ENCODE results near the gene JAG2.

DNA sequence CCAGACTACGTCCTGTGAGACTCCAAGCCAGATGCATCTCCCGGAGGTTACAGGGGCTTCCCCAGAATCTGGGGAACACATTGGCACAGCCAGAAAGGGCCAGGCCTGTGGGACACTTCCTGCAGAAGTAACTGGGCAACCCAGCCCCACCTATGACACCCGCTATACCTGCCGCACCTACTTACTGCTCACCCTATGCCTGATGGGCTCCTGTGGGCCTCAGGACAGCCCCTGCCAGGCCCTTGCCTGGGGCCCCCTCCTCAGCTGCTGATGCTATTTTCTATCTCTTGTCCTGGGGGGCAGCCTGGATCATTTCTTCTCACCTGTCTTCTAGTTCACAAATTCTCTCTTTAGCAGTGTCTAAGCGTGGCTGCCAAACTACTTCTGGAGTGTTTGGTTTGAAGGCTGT, 28.7 kb downstream of the JAG2 start:
- TF ChIP-seq ZNF138 (tag by site-specific recombination; IDR thresholded peaks at IDR 0.05; ENCODE audit: borderline replicate concordance) (no peak), MEIS1 (CRISPR knock-in tag; IDR thresholded peaks at IDR 0.05; ENCODE audit: borderline replicate concordance) (no peak), YY1 (tag by site-specific recombination; IDR thresholded peaks at IDR 0.05) (no peak), ZBTB1 (tag by site-specific recombination; IDR thresholded peaks at IDR 0.05) (no peak), ZNF837 (tag by site-specific recombination; IDR thresholded peaks at IDR 0.05) (no peak), ZFP41 (tag by site-specific recombination; IDR thresholded peaks at IDR 0.05; ENCODE audit: borderline replicate concordance) (no peak), ZBTB8A (tag by site-specific recombination; IDR thresholded peaks at IDR 0.05) (no peak), ZNF561 (tag by site-specific recombination; IDR thresholded peaks at IDR 0.05; ENCODE audit: borderline replicate concordance) (no peak), REPIN1 (tag by site-specific recombination; IDR thresholded peaks at IDR 0.05; ENCODE audit: low read depth) (no peak), ZNF670 (tag by site-specific recombination; IDR thresholded peaks at IDR 0.05; ENCODE audit: low read depth) (no peak)
- TF ChIP-seq, protein P1, sequence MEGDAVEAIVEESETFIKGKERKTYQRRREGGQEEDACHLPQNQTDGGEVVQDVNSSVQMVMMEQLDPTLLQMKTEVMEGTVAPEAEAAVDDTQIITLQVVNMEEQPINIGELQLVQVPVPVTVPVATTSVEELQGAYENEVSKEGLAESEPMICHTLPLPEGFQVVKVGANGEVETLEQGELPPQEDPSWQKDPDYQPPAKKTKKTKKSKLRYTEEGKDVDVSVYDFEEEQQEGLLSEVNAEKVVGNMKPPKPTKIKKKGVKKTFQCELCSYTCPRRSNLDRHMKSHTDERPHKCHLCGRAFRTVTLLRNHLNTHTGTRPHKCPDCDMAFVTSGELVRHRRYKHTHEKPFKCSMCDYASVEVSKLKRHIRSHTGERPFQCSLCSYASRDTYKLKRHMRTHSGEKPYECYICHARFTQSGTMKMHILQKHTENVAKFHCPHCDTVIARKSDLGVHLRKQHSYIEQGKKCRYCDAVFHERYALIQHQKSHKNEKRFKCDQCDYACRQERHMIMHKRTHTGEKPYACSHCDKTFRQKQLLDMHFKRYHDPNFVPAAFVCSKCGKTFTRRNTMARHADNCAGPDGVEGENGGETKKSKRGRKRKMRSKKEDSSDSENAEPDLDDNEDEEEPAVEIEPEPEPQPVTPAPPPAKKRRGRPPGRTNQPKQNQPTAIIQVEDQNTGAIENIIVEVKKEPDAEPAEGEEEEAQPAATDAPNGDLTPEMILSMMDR (tag by site-specific recombination; IDR thresholded peaks at IDR 0.05), result no peak
- TF ChIP-seq, protein P2, sequence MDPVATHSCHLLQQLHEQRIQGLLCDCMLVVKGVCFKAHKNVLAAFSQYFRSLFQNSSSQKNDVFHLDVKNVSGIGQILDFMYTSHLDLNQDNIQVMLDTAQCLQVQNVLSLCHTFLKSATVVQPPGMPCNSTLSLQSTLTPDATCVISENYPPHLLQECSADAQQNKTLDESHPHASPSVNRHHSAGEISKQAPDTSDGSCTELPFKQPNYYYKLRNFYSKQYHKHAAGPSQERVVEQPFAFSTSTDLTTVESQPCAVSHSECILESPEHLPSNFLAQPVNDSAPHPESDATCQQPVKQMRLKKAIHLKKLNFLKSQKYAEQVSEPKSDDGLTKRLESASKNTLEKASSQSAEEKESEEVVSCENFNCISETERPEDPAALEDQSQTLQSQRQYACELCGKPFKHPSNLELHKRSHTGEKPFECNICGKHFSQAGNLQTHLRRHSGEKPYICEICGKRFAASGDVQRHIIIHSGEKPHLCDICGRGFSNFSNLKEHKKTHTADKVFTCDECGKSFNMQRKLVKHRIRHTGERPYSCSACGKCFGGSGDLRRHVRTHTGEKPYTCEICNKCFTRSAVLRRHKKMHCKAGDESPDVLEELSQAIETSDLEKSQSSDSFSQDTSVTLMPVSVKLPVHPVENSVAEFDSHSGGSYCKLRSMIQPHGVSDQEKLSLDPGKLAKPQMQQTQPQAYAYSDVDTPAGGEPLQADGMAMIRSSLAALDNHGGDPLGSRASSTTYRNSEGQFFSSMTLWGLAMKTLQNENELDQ (tag by site-specific recombination; IDR thresholded peaks at IDR 0.05; ENCODE audit: low read depth), result no peak
